ENCODE results near the gene EYA4. TPM values are rescaled to one million over a fixed set of nuclear protein-coding genes. Genes with fewer than 3 reads are reported as not detected.

Gene EYA4
- total RNA-seq, 1 donor from 2014 or later, result 9.7 TPM

- Histone ChIP-seq H3K27me3 (ENCODE audit: control insufficient read depth, insufficient read depth, low read length) (no peaks in the 10 kb centered on the region), H3K4me3 (ENCODE audit: low read depth, low read length) (no peak overlapping the region), H3K36me3 (ENCODE audit: control insufficient read depth, insufficient read depth, low read length) (no peaks in the 10 kb centered on the region)
- no peak for TF ChIP-seq CTCF (IDR thresholded peaks at IDR 0.05; ENCODE audit: insufficient read depth, low read length, severe bottlenecking)
- DNase-seq (ENCODE audit: low read depth) (peak; percentile 8), FAIRE-seq (no peak)
Measured at GRCh38 chr6:133326584-133326983, 85.4 kb downstream of the EYA4 start.

GRCh38 chr6:133333852-133334251, 92.7 kb downstream of the EYA4 start:
- no peaks in the 10 kb centered on the region for H3K36me3 ChIP-seq (ENCODE audit: control insufficient read depth, insufficient read depth, low read length)
- no peak for FAIRE-seq
- no peaks in the 10 kb centered on the region for H3K27me3 ChIP-seq (ENCODE audit: control insufficient read depth, insufficient read depth, low read length)
- TF ChIP-seq CTCF (IDR thresholded peaks at IDR 0.05; ENCODE audit: insufficient read depth, low read length, severe bottlenecking), result no peak
- H3K4me3 ChIP-seq (ENCODE audit: low read depth, low read length), result no peak overlapping the region
- no peak for DNase-seq (ENCODE audit: low read depth)

GRCh38 chr6:133337308-133337707, 96.2 kb downstream of the EYA4 start:
- H3K36me3 ChIP-seq (ENCODE audit: control insufficient read depth, insufficient read depth, low read length), result no peaks in the 10 kb centered on the region
- no peaks in the 10 kb centered on the region for H3K27me3 ChIP-seq (ENCODE audit: control insufficient read depth, insufficient read depth, low read length)
- no peak overlapping the region for H3K4me3 ChIP-seq (ENCODE audit: low read depth, low read length)
- no peak for TF ChIP-seq CTCF (IDR thresholded peaks at IDR 0.05; ENCODE audit: insufficient read depth, low read length, severe bottlenecking)
- DNase-seq (ENCODE audit: low read depth) (no peak), FAIRE-seq (no peak)

GRCh38 chr6:133339543-133340384, 98.6 kb downstream of the EYA4 start:
- FAIRE-seq (no peak), DNase-seq (ENCODE audit: low read depth) (peak; percentile 74)
- TF ChIP-seq CTCF (IDR thresholded peaks at IDR 0.05; ENCODE audit: insufficient read depth, low read length, severe bottlenecking), result no peak
- Histone ChIP-seq H3K27me3 (ENCODE audit: control insufficient read depth, insufficient read depth, low read length) (no peaks in the 10 kb centered on the region), H3K4me3 (ENCODE audit: low read depth, low read length) (no peak overlapping the region), H3K36me3 (ENCODE audit: control insufficient read depth, insufficient read depth, low read length) (no peaks in the 10 kb centered on the region)

GRCh38 chr6:133340557-133340956, 99.4 kb downstream of the EYA4 start:
- TF ChIP-seq CTCF (IDR thresholded peaks at IDR 0.05; ENCODE audit: insufficient read depth, low read length, severe bottlenecking), result no peak
- DNase-seq (ENCODE audit: low read depth) (peak; percentile 67), FAIRE-seq (peak; percentile 84)
- no peaks in the 10 kb centered on the region for H3K27me3 ChIP-seq (ENCODE audit: control insufficient read depth, insufficient read depth, low read length)
- no peaks in the 10 kb centered on the region for H3K36me3 ChIP-seq (ENCODE audit: control insufficient read depth, insufficient read depth, low read length)
- H3K4me3 ChIP-seq (ENCODE audit: low read depth, low read length), result no peak overlapping the region

Measured in bronchial epithelial cell (primary cell).